Subcutaneous adipose tissue (tissue), 4 donors: Measurements from ENCODE around the gene TMEM260. TPM values are rescaled to one million over a fixed set of nuclear protein-coding genes. Genes with fewer than 3 reads are reported as not detected.

Experiments used
- total RNA-seq, 4 donors: library from RNA; depleted of rRNA; stranded (reverse); fragments of >200 nt; gene quantifications; one replicate each; pipeline ENCODE4 v1.1.0, GENCODE V29; 2016
- TF ChIP-seq, protein P1 (sequence below): fragments of 450-650 bp; IDR thresholded peaks from one replicate; pipeline ENCODE4 v1.5.1; 2016; ENCODE audit warnings: low read depth, mild to moderate bottlenecking, control low read depth, antibody characterized with exemption, moderate library complexity

The TMEM260 gene
- total RNA-seq, 4 donors from 2014 or later: 13.6 to 25.8 (median 18.0) TPM

DNA sequence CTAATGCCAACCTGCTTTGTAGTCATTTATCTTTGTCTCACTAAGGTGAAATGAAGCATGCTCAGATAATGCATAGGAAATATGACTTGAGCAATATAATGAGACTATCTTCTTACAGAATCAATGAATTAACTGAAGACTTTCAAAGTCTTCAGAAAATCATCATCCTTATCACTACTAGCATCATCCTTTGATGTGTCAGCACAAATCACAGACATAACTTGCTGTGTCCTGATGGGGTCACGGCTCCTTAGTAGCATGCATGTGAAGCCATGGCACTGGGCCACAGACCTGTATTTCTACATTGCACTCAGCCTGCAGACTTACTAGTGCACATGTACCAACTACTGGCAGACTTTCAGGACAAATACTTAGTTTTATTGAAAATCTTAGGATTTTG, 18.9 kb downstream of the TMEM260 start:
- TF ChIP-seq, protein P1, sequence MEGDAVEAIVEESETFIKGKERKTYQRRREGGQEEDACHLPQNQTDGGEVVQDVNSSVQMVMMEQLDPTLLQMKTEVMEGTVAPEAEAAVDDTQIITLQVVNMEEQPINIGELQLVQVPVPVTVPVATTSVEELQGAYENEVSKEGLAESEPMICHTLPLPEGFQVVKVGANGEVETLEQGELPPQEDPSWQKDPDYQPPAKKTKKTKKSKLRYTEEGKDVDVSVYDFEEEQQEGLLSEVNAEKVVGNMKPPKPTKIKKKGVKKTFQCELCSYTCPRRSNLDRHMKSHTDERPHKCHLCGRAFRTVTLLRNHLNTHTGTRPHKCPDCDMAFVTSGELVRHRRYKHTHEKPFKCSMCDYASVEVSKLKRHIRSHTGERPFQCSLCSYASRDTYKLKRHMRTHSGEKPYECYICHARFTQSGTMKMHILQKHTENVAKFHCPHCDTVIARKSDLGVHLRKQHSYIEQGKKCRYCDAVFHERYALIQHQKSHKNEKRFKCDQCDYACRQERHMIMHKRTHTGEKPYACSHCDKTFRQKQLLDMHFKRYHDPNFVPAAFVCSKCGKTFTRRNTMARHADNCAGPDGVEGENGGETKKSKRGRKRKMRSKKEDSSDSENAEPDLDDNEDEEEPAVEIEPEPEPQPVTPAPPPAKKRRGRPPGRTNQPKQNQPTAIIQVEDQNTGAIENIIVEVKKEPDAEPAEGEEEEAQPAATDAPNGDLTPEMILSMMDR: no peak

DNA sequence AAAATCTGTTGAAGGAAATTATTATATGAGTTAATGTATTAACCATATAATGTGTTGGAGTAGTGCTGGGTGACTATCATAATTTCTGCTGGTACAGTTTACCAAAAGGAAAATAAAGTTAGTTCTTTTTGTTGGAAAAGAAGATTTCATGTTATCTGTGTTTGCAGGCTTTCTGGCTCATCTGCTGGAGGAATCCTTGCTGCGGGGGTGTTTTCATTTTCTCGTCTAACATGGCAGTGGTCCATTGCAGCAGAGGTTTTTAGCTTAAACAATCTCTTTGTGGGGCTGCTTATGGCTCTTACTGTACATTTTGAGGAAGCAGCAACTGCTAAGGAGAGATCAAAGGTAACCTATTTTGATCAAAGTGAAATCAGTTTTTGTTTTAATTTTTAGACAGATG, 24.1 kb downstream of the TMEM260 start:
- TF ChIP-seq, protein P1: no peak

DNA sequence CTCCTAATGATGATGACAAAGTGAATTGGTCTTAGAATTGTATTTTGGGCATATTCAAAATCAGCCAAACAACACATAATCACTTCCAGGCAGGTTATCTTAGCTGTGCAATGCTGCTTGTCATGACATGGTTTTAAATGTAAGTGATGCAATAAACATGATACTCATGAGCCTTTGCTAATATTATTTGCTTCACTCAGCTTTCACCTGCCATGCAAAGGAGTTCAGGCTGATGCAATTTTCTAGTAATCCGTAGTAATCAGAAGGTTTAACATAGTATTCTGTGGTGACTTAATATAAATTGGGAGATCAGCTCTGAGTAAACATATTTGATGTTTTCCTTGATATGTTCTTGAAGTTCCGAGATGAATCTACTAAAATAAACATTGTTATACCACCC, 29.1 kb downstream of the TMEM260 start:
- TF ChIP-seq, protein P1: no peak

DNA sequence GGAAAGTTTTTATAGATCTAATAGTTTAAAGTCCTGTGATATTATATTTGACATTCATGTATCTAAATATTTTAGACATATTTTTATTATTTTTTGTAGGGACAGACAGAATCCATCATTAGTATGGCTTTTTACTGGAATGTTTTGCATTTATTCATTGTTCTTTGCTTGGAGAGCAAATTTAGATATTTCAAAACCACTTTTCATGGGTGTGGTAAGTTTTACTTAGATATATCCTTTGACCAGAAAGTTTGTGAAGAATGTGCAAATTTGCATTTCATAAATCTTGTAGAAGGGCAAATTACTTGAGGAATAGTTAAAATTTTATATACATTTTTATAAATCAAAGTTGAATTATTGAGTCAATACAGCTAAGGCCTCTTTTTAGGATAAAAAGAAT, 37.5 kb downstream of the TMEM260 start:
- TF ChIP-seq, protein P1: no peak

DNA sequence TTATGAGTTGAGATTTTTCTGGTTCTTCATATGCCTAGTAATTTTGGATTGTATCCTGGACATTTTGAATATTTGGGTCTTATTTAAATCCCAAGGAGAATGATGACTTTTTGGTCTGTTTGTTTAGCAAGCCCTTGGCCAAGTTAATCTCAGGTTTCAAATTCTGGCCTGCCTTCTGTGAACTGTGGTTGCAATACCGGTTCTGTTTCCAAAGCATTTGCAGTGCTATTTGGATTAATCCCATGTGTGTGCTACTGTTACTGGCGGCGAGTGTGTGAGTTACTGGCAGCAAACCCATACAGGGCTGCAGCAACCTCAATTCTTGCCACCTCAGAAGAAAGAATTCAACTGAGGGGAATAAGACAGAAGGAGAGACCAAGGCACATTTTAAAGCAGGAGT, 51.1 kb downstream of the TMEM260 start:
- TF ChIP-seq, protein P1: no peak

DNA sequence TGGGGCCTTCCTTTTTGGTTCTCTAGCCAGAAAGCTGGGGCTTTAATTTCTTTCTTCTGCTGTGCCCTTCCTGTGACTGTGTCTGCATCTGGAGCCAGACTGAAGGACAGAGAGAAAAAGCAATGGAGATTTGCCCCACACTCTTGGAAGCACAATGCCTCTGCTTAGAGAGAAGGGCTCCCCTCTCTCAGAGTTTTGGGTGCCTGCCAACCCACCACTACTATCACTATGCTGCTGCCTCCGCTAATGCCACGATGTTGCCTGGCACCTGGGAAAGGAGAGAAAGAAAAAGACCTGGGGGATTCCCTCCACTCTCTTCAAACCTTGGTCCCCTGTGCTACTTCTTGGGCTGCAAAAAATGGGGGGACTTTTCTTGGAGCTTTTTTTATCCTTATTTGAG, 52.6 kb downstream of the TMEM260 start:
- TF ChIP-seq, protein P1: no peak

DNA sequence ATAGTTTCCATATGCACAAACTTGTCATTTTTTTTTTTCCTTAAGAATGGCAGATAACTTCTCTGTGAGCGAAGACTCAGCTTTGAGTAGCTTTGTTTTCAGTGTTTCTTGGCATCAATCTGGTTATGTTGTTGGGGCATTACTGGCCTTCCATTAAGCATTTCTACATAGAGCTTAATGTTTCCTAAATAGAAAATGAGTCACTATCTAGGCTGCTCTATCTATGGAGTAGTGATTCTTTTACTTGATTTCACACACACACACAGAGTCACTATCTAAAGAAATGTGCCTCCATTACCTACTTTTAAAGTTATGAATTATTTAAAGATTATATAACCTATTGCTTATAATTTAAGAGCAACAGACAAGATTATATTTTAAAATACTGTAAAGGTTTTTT, 53.9 kb downstream of the TMEM260 start:
- TF ChIP-seq, protein P1: no peak
